ENCODE measurements around the gene CLDN9.

CLDN9 gene

GRCh38 chr16:3058139-3059030 lies 45.7 kb downstream of the CLDN9 start:
- peak; percentile 38 for DNase-seq (ENCODE audit: low read depth)
- peak; percentile 16 for TF ChIP-seq CTCF (conservative IDR thresholded peaks at IDR 0.05; ENCODE audit: low read depth, low read length)
- H3K4me3 ChIP-seq (ENCODE audit: low read depth, low read length): peak overlapping the region; percentile 74

DNA sequence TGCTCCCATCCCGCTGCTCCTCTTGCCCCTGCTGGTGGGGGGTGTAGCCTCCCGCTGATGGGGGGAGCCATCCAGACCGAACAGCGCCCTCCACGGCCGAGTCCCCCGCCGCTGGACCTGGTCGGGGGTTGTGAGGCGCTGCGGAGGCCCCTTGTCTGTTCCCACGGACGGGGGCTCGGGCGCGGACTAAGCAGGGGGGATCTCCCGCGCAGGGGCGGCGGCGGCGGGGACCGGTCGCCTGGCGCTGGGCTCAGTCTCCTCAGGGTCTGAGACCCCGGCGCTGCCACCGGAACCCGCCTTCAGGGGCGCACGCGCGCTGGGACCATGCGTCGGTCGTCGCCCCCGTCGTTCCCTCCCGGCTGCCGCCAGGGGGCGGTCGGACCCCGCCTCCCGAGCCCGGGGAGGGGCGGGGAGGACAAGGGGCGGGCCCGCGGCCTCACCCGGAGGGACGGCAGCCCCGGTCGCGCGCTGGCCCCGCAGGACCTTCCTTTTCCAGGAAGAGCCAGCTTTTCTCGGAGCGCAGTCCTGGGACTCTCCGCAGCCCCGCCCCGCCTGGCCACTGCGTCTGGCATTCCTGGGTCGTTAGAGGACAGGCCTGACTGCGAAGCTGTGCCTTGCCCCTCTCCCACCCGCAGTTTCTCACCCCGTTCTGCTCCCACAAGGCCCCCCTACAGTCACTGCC lies 46.5 kb downstream of the CLDN9 start:
- peak; percentile 51 for TF ChIP-seq CTCF (conservative IDR thresholded peaks at IDR 0.05; ENCODE audit: low read depth, low read length)
- peak overlapping the region; percentile 74 for H3K4me3 ChIP-seq (ENCODE audit: low read depth, low read length)
- DNase-seq (ENCODE audit: low read depth): peak; percentile 76

- no peak for TF ChIP-seq CTCF (conservative IDR thresholded peaks at IDR 0.05; ENCODE audit: low read depth, low read length)
- peak overlapping the region; percentile 74 for H3K4me3 ChIP-seq (ENCODE audit: low read depth, low read length)
- DNase-seq (ENCODE audit: low read depth): no peak
These were observed 47.1 kb downstream of the CLDN9 start for GRCh38 chr16:3059723-3060242.

- H3K4me3 ChIP-seq (ENCODE audit: low read depth, low read length): no peak overlapping the region
- no peak for DNase-seq (ENCODE audit: low read depth)
- no peak for TF ChIP-seq CTCF (conservative IDR thresholded peaks at IDR 0.05; ENCODE audit: low read depth, low read length)
These were observed 47.8 kb downstream of the CLDN9 start for GRCh38 chr16:3060339-3061127.

DNA sequence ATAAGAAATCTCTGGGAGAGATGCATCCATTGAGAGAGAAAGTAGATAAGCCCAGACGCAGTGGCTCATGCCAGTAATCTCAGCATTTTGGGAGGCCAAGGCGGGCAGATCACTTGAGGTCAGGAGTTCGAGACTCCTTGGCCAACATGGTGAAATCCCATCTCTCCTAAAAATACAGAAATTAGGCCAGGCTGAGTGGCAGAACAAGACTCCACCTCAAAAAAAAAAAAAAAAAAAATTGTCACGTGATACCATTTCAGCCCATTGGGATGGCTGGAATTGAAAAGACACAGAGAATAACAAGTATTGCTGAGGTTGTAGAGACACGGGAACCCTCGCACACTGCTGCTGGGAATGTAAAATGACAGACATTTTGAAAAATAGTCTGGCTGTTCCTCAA lies 49.8 kb downstream of the CLDN9 start:
- no peak for DNase-seq (ENCODE audit: low read depth)
- no peak for TF ChIP-seq CTCF (conservative IDR thresholded peaks at IDR 0.05; ENCODE audit: low read depth, low read length)
- no peak overlapping the region for H3K4me3 ChIP-seq (ENCODE audit: low read depth, low read length)

GRCh38 chr16:3063625-3064386 lies 51.1 kb downstream of the CLDN9 start:
- no peak for DNase-seq (ENCODE audit: low read depth)
- TF ChIP-seq CTCF (conservative IDR thresholded peaks at IDR 0.05; ENCODE audit: low read depth, low read length): no peak
- H3K4me3 ChIP-seq (ENCODE audit: low read depth, low read length): no peak overlapping the region

Measured in choroid plexus epithelial cell (primary cell).